Colonic mucosa (tissue), 4 donors: ENCODE measurements around the gene PAFAH1B1. TPM values are rescaled to one million over a fixed set of nuclear protein-coding genes. Genes with fewer than 3 reads are reported as not detected.

ENCODE experiments used
- DNase-seq: peaks from one replicate; pipeline ENCODE4 v3.0.0-alpha.2; 2020
- H3K27ac ChIP-seq: fragments of 200-600 bp; one replicate; pipeline ENCODE4 v1.8.0; 2021
- H3K27me3 ChIP-seq: fragments of 200-600 bp; one replicate; pipeline ENCODE4 v1.8.0; 2021
- H3K36me3 ChIP-seq: fragments of 200-600 bp; one replicate; pipeline ENCODE4 v1.8.0; 2021
- H3K4me1 ChIP-seq: fragments of 200-600 bp; one replicate; pipeline ENCODE4 v1.8.0; 2021; ENCODE audit warnings: mild to moderate bottlenecking
- H3K4me3 ChIP-seq: fragments of 200-600 bp; one replicate; pipeline ENCODE4 v1.8.0; 2021
- H3K9ac ChIP-seq, 2 donors: one replicate each; pipeline ENCODE4 v1.7.0; 2013; ENCODE audit warnings: control low read depth in 2 of 2, low read depth in 2 of 2, low read length in 2 of 2
- H3K9me3 ChIP-seq: fragments of 200-600 bp; one replicate; pipeline ENCODE4 v1.8.0; 2021
- CTCF ChIP-seq: fragments of 200-600 bp; IDR thresholded peaks from one replicate; pipeline ENCODE4 v1.8.0; 2022; ENCODE audit warnings: antibody characterized with exemption, mild to moderate bottlenecking
- intact Hi-C: fragments of 100-400 bp; cut with DNase I; formaldehyde crosslinking; loops from one replicate; pipeline ENCODE4 v1.14.1; 2022
- total RNA-seq, 2 donors: library from RNA; stranded (reverse); fragmentation: NEBNext Ultra II Directional in 1 of 2; extraction: Animal tissue kit (Norgen Biotek cat#: 25700) in 1 of 2; gene quantifications; one replicate each; pipeline ENCODE4 v1.2.1, GENCODE V29; 2021
- donor health status: healthy.
- donor health status: DM: no; HTN: no; CAD: no.
- donor health status: DM: no; HTN: no; CAD: no.

PAFAH1B1 gene
- total RNA-seq, 2 donors from 2014 or later = 102 to 155 TPM

GRCh38 chr17:2610195-2611175 is 17.0 kb downstream of the PAFAH1B1 start:
- no peak overlapping the region for H3K27ac ChIP-seq

GRCh38 chr17:2611627-2612026 is 18.2 kb downstream of the PAFAH1B1 start:
- Histone ChIP-seq H3K9ac (no peak overlapping the region), H3K9me3 (no peaks in the 10 kb centered on the region), H3K27me3 (no peaks in the 10 kb centered on the region), H3K36me3 (no peaks in the 10 kb centered on the region), H3K27ac (no peak overlapping the region), H3K4me1 (no peaks in the 10 kb centered on the region), H3K4me3 (no peak overlapping the region)
- intact Hi-C loops = no loop called here
- no peak for DNase-seq
- no peak for TF ChIP-seq CTCF

More at GRCh38 chr17:2610195-2611175, 17.0 kb downstream of the PAFAH1B1 start:
- intact Hi-C loops = no loop called here
- H3K36me3 ChIP-seq = no peaks in the 10 kb centered on the region
- H3K4me3 ChIP-seq = no peak overlapping the region
- no peaks in the 10 kb centered on the region for H3K9me3 ChIP-seq
- H3K4me1 ChIP-seq = no peaks in the 10 kb centered on the region
- DNase-seq = no peak
- no peaks in the 10 kb centered on the region for H3K27me3 ChIP-seq
- H3K9ac ChIP-seq = no peak overlapping the region
- TF ChIP-seq CTCF = no peak

GRCh38 chr17:2612630-2613029 is 19.2 kb downstream of the PAFAH1B1 start:
- no peaks in the 10 kb centered on the region for H3K4me1 ChIP-seq
- no peaks in the 10 kb centered on the region for H3K9me3 ChIP-seq
- no peak overlapping the region for H3K4me3 ChIP-seq
- intact Hi-C loops = no loop called here
- H3K36me3 ChIP-seq = no peaks in the 10 kb centered on the region
- H3K27me3 ChIP-seq = no peaks in the 10 kb centered on the region
- no peak for TF ChIP-seq CTCF
- H3K9ac ChIP-seq = no peak overlapping the region
- no peak overlapping the region for H3K27ac ChIP-seq
- no peak for DNase-seq

GRCh38 chr17:2613089-2613808 is 19.8 kb downstream of the PAFAH1B1 start:
- no peak overlapping the region for H3K27ac ChIP-seq
- H3K4me3 ChIP-seq = no peak overlapping the region
- H3K27me3 ChIP-seq = no peaks in the 10 kb centered on the region
- H3K9ac ChIP-seq = no peak overlapping the region
- intact Hi-C loops = no loop called here
- no peaks in the 10 kb centered on the region for H3K9me3 ChIP-seq
- no peaks in the 10 kb centered on the region for H3K36me3 ChIP-seq
- H3K4me1 ChIP-seq = no peaks in the 10 kb centered on the region
- no peak for DNase-seq
- no peak for TF ChIP-seq CTCF

GRCh38 chr17:2615882-2616281 is 22.4 kb downstream of the PAFAH1B1 start:
- H3K9ac ChIP-seq = no peak overlapping the region
- DNase-seq = no peak
- H3K9me3 ChIP-seq = no peaks in the 10 kb centered on the region
- H3K27me3 ChIP-seq = no peaks in the 10 kb centered on the region
- H3K36me3 ChIP-seq = no peaks in the 10 kb centered on the region
- H3K4me1 ChIP-seq = no peaks in the 10 kb centered on the region
- TF ChIP-seq CTCF = no peak
- intact Hi-C loops = no loop called here
- H3K27ac ChIP-seq = no peak overlapping the region
- no peak overlapping the region for H3K4me3 ChIP-seq
